GM04503 (cell line): ENCODE data around the gene TTC23L.

Source experiments
- DNase-seq: peaks from one replicate; pipeline ENCODE4 v3.0.0-alpha.2; 2012; ENCODE audit warnings: low read depth

TTC23L gene

GRCh38 chr5:34833976-34834793 lies 4.8 kb upstream of the TTC23L start:
- DNase-seq: no peak

GRCh38 chr5:34834794-34835089 lies 4.2 kb upstream of the TTC23L start:
- no peak for DNase-seq

DNA sequence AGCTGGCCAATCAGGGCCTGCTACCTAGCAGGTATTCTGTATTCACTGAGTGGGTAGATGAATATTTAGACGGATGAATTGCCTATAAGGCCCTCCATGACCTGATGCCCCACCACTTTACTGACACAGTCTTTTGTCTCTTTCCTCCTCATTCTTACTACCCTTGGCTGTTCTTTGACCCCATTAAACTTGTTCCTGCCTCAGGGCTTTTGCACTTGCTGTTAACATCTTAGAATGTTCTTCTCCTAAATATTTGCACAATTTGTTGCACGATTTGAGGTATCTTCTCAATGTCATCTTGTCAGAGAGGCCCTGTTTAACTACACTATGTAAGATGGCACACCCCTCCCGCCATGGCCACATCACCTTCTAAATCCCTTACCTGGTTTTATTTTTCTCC lies 3.3 kb upstream of the TTC23L start:
- no peak for DNase-seq

DNA sequence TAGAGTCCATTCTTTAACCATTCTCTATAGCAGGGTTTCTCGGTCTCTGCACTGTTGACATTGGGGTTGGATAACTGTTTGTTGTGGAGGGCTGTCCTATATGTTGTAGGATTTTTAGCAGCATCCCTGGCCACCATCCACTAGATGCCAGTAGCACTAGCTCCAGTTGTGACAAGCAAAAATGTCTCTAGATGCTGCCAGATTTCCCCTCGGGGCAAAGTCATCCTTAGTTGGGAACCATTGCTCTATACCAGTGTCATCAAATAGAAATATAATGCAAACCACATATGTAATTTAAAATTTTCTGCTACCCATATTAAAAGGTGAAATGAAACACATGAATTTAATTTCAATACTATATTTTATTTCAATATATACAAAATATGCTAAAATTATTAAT lies 2.9 kb downstream of the TTC23L start:
- DNase-seq: no peak

DNA sequence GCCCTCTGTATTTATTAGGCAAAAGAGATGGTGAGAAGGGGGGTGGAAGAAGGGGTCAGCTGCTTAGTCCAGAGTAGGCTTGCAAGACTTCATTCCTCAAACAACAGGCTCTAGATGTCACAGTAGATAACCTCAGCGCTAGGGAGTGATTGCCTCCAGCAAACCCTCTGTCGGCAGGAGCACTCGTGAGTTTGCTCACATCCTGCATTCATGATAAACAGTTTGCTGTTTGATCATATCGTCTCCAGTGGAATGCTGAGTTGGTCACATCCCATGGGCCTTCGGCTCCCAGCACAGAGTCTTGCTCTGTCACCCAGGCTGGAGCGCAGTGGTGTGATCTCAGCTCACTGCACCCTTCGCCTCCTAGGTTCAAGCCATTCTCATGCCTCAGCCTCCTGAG lies 3.6 kb downstream of the TTC23L start:
- no peak for DNase-seq

DNA sequence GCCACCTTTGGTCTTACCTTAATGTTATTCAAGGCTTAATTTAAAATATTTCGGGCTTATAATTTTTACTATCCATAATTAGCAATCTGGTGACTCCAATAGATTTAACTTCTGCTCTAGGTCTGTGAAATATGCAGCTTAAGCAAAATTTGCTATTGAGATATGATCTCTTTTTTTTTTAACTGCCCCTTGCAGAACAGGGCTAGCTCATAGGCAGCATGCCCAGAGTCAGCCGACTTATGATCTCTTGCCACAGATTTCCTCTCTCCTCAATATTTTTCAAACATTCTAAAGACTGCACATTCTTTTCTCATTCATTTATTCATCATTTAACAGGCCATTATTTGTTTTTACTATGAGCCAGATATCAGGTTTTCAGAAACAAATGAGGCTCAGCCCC lies 4.5 kb downstream of the TTC23L start:
- DNase-seq: no peak

GRCh38 chr5:34844106-34844505 lies 5.1 kb downstream of the TTC23L start:
- no peak for DNase-seq

DNA sequence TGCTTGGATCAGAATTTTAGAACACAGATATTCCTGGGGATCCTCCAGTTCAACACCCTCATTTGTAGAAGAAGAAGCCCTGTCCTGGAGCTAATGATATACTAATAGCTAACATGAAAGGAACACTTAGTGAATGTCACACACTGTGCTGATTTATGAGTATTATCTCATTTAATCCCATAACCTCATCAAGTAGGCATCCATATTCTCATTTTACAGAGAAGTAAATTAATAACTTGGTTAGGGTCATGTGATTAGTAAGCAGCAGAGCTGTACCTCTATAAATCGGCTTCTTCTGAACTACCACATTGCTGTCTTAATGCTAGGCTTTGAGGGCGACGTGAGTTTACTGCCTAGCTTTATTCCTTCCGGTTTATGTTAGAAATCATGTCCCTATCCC lies 6.0 kb downstream of the TTC23L start:
- DNase-seq: no peak

DNA sequence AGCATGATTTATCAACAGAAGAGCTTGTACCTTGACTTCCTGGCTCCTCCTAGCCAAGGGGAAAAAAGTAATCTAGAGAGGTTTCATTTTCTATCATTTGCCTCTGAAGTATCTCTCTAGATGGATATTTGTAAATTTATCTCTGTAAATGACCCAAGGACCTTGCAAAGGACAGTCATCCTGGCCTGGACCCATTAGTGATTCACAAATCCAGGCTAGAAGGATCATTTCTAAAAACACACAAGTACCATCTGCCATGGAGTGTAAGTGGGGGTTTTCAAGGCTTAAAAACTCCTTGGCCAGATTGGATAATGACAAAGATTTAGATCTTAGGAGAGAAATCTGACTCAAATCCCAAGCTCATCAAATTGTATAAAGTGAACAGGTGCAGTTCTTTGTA lies 8.1 kb downstream of the TTC23L start:
- no peak for DNase-seq

DNA sequence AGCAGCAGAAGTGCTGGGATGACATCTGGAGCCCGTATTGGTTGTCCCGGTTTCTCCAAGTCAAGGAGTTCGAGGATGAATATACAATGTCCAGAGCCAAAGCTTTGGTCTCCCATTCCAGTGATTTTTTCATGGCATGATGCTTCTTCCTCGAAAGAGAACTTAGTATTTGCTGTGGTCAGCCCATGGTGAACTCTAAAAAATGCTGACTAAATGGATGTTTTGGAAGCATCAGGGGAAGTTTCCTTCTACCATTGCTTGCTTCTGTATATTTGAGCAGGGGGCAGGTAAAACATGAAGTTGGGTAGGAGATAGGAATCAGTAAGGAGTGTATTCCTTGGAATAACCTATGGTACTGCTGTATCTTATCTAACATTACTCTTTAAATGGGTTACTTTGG lies 8.6 kb downstream of the TTC23L start:
- DNase-seq: no peak

- no peak for DNase-seq
These were observed 9.3 kb downstream of the TTC23L start for GRCh38 chr5:34848230-34848629.

DNA sequence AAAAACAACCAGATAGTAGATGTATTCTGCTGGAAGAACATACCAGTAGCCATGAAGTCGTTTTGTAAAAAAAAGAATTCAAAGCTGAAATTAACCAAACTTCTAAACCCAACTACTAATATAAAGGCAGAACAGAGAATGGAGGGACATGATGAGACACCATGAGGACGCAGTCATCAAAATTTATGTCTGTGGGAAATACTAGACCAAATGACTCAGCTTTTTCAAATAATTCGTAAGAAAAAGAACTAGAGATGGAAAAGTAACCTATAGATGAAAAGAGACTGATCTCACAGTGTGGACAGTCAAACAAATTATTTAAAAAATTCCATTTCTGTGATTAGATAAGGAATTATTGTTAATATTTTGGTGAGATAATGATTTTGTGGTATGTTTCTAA lies 10.3 kb downstream of the TTC23L start:
- no peak for DNase-seq

GRCh38 chr5:34854459-34855174 lies 15.7 kb downstream of the TTC23L start:
- DNase-seq: no peak

- no peak for DNase-seq
These were observed 18.2 kb downstream of the TTC23L start for GRCh38 chr5:34857161-34857560.

- no peak for DNase-seq
These were observed 18.9 kb downstream of the TTC23L start for GRCh38 chr5:34857894-34858293.

DNA sequence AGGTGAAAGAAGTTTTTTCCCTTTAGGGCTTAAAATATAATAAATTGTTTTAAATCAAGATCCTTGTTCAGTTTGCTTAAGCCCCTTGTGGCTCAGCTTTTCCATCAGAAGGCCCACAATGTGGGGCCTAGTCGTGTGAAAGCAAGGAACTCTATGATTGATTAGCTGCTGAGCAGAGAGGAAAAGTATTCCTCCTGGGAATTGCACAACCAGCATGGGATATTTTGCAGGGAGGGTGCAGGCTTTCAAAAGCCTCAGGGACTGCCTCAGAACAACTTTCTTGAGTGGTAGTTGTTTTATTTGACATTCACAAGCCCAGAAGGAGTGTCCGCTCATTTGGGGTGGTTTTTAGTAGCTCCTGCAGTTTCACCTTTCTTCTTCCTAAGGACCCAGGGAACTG lies 19.8 kb downstream of the TTC23L start:
- DNase-seq: peak; percentile 15

DNA sequence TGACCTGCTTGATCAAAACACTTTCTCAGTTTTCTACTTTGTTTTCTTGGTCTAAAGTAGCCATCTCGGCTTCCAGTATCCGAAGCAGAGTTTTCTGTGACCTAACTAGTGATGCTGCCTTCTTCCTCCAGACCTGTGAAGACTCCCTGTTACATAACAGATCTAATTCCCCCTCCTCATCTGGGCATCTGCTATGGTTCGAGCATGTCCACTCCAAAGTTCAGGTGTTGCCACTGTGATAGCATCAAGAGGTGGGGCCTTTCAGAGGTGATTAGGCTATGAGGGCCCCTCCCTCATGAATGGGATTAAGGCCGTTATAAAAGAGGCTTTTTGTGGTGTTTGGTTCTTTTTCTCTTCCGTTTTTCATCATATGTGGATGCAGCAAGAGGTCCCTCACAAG lies 20.3 kb downstream of the TTC23L start:
- no peak for DNase-seq

GRCh38 chr5:34863946-34864345 lies 25.0 kb downstream of the TTC23L start:
- no peak for DNase-seq

DNA sequence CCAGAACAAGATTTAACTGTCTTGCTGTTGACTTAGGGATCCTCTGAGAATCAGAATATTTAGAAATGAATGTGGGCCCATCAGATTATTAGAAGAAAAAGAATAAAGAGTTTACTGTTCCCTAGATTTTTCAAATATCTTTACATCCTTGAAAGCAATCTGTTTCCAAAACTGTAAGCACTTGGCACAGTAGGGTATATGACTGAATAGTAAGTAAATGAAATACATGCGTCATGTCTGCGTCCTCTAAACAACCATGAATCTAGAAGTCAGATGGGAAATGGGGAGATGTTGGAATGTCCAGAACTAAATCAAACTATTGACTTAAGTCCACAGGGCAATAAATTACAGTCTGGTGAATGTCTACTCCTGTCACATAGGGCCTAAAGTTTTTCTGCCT lies 26.1 kb downstream of the TTC23L start:
- DNase-seq: no peak

DNA sequence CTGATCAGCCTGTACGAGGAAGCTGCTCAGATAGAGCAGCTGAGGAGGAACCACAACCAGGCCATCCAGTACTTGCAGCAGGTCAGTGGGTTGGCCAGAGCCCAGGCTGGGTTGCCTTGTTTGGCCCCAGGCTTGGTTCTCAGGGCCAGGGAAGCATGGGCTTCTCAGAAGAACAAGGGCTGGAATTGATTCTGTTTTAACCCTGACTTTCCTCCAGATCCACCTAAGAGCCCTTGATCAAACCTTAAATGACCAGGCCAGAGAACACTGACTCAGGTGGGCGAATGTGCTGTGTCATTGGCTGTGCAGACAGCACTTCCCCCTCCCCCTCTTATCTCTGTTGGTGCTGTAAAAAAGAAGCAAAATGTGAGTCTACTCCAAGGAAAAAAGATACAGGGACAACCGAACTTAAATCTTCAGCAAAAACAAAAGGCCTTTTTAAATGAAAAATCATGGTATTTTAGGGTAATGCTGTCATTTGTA lies 28.1 kb downstream of the TTC23L start:
- no peak for DNase-seq

DNA sequence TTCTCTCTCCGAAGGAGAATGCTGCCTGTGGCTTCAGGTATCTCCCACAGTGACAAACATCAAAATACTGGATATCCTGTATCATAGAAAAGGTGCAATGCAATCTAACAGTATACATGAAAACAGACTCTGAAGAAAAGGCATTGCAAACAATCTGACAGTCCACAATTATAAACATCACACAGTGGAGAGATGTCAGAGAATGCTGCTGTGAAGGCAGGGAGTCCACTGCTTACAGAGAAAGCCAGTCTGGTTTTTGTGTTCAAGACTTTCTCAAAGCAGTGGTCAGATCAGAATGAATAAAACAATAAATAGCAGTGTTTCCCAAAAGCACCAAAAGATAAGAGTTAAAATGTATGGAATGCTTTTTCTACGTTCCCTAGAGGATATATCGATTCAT lies 28.7 kb downstream of the TTC23L start:
- DNase-seq: no peak

GRCh38 chr5:34868791-34869190 lies 29.8 kb downstream of the TTC23L start:
- DNase-seq: no peak

GRCh38 chr5:34869256-34869655 lies 30.3 kb downstream of the TTC23L start:
- no peak for DNase-seq

DNA sequence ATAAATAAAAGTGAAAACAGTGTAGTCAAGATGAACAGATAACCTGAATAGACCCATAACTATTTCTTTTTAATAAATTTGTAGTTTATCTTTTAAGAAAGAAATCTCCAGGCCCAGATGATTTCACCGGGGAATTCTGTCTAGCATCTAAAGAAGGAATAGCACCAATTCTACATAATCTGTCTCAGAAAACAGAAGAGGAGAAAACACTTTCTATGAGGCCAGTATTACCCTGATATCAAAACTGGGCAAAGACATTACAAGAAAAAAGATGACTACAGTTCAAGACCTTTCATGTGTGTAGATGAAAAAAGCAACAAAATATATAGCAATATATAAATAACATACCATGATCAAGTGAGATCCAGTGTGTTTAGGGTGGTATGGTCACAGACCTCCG lies 31.4 kb downstream of the TTC23L start:
- no peak for DNase-seq
